Measurements from ENCODE around the gene SFRP5. TPM values are rescaled to one million over a fixed set of nuclear protein-coding genes. Genes with fewer than 3 reads are reported as not detected.

The SFRP5 gene
- total and polyA plus RNA-seq, 2 of the 13 experiments (the other 11 are each of a cell fraction or from before 2014, with no cell fraction given) = 0.32 to 1.7 TPM

DNA sequence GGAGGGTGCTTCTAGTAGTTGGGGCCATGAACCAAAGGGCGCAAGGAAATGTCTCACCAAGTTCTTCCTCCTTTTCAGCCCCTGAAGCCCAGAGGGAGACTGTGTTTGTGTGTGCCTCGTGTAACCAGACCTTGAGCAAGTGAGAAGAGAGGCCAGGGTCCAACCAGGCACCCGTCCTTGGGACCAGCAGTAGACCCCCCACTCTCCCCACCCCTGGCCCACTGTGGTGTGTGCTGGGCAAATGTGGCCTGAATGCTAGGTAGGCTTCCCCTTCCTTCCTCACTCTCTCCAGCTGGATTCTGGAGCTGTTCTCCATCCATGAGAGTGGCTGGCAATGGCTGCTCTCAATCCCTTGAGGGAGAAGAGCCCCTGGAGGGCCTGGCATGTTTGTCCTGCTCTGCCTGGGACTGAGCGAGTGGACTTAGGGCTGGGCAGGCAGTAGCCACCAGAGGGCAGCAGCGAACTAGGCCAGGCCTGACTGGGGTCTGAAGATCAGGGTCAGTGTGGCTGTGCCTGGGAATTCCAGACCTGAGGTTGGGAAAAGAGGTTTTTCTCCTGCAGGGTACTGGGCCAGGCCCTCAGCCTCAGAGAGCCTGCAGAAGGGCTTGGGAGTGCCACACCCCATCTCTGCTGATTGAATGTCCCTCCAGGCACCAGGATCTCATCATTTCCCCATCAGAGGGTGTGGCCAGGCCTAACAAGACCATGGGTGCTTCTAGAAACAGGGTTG is 12.5 kb downstream of the SFRP5 start (continued):
- TF ChIP-seq ZNF350 (CRISPR knock-in tag; IDR thresholded peaks at IDR 0.05; ENCODE audit: borderline replicate concordance, low read depth) = peak; percentile 50; the same call in 1 of the 2 replicates
- no peak for TF ChIP-seq ZNF75D (CRISPR knock-in tag; IDR thresholded peaks at IDR 0.05; ENCODE audit: borderline replicate concordance)
- TF ChIP-seq MED8 (CRISPR knock-in tag; IDR thresholded peaks at IDR 0.05; ENCODE audit: insufficient replicate concordance) = no peak
- TF ChIP-seq HOXA9 (CRISPR knock-in tag; IDR thresholded peaks at IDR 0.05; ENCODE audit: borderline replicate concordance) = no peak
- no peak for TF ChIP-seq ZNF879 (CRISPR knock-in tag; IDR thresholded peaks at IDR 0.05)
- TF ChIP-seq KAT8 (CRISPR knock-in tag; IDR thresholded peaks at IDR 0.05) = no peak
- TF ChIP-seq, protein P1, sequence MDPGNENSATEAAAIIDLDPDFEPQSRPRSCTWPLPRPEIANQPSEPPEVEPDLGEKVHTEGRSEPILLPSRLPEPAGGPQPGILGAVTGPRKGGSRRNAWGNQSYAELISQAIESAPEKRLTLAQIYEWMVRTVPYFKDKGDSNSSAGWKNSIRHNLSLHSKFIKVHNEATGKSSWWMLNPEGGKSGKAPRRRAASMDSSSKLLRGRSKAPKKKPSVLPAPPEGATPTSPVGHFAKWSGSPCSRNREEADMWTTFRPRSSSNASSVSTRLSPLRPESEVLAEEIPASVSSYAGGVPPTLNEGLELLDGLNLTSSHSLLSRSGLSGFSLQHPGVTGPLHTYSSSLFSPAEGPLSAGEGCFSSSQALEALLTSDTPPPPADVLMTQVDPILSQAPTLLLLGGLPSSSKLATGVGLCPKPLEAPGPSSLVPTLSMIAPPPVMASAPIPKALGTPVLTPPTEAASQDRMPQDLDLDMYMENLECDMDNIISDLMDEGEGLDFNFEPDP (CRISPR knock-in tag; conservative IDR thresholded peaks at IDR 0.05) = no peak
- no peak for TF ChIP-seq ZNF550 (CRISPR knock-in tag; IDR thresholded peaks at IDR 0.05; ENCODE audit: borderline replicate concordance)
- 0 out of 2 replicates have a peak, but pooled peaks have one; percentile 41 for TF ChIP-seq ZNF205 (CRISPR knock-in tag; IDR thresholded peaks at IDR 0.05)
- TF ChIP-seq ZNF558 (CRISPR knock-in tag; IDR thresholded peaks at IDR 0.05; ENCODE audit: borderline replicate concordance) = no peak
- no peak for TF ChIP-seq GABPA (IDR thresholded peaks at IDR 0.05; ENCODE audit: low read depth, low read length)
- no peak for TF ChIP-seq GABPA (CRISPR knock-in tag; IDR thresholded peaks at IDR 0.05; ENCODE audit: low read depth)
- TF ChIP-seq, protein P2, sequence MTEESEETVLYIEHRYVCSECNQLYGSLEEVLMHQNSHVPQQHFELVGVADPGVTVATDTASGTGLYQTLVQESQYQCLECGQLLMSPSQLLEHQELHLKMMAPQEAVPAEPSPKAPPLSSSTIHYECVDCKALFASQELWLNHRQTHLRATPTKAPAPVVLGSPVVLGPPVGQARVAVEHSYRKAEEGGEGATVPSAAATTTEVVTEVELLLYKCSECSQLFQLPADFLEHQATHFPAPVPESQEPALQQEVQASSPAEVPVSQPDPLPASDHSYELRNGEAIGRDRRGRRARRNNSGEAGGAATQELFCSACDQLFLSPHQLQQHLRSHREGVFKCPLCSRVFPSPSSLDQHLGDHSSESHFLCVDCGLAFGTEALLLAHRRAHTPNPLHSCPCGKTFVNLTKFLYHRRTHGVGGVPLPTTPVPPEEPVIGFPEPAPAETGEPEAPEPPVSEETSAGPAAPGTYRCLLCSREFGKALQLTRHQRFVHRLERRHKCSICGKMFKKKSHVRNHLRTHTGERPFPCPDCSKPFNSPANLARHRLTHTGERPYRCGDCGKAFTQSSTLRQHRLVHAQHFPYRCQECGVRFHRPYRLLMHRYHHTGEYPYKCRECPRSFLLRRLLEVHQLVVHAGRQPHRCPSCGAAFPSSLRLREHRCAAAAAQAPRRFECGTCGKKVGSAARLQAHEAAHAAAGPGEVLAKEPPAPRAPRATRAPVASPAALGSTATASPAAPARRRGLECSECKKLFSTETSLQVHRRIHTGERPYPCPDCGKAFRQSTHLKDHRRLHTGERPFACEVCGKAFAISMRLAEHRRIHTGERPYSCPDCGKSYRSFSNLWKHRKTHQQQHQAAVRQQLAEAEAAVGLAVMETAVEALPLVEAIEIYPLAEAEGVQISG (CRISPR knock-in tag; IDR thresholded peaks at IDR 0.05) = peak; percentile 35; the same call in 1 of the 2 replicates
- no peak for TF ChIP-seq ZNF382 (CRISPR knock-in tag; IDR thresholded peaks at IDR 0.05; ENCODE audit: borderline replicate concordance)
- TF ChIP-seq TRIM24 (CRISPR knock-in tag; IDR thresholded peaks at IDR 0.05) = no peak
- peak; percentile 76 for TF ChIP-seq GATAD2A (CRISPR knock-in tag; IDR thresholded peaks at IDR 0.05)
- TF ChIP-seq, protein P3, sequence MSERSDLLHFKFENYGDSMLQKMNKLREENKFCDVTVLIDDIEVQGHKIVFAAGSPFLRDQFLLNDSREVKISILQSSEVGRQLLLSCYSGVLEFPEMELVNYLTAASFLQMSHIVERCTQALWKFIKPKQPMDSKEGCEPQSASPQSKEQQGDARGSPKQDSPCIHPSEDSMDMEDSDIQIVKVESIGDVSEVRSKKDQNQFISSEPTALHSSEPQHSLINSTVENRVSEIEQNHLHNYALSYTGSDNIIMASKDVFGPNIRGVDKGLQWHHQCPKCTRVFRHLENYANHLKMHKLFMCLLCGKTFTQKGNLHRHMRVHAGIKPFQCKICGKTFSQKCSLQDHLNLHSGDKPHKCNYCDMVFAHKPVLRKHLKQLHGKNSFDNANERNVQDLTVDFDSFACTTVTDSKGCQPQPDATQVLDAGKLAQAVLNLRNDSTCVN (CRISPR knock-in tag; IDR thresholded peaks at IDR 0.05; ENCODE audit: borderline replicate concordance) = no peak
- TF ChIP-seq, protein P4, sequence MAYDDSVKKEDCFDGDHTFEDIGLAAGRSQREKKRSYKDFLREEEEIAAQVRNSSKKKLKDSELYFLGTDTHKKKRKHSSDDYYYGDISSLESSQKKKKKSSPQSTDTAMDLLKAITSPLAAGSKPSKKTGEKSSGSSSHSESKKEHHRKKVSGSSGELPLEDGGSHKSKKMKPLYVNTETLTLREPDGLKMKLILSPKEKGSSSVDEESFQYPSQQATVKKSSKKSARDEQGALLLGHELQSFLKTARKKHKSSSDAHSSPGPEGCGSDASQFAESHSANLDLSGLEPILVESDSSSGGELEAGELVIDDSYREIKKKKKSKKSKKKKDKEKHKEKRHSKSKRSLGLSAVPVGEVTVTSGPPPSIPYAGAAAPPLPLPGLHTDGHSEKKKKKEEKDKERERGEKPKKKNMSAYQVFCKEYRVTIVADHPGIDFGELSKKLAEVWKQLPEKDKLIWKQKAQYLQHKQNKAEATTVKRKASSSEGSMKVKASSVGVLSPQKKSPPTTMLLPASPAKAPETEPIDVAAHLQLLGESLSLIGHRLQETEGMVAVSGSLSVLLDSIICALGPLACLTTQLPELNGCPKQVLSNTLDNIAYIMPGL (CRISPR knock-in tag; IDR thresholded peaks at IDR 0.05; ENCODE audit: borderline replicate concordance in 1 of 2, low read depth in 1 of 2) = peak; percentile 51 to 66; a peak in 2 of 4 replicates
- no peak for TF ChIP-seq RARG (CRISPR knock-in tag; IDR thresholded peaks at IDR 0.05; ENCODE audit: low read depth)
- peak; percentile 43; the same call in 1 of the 2 replicates for TF ChIP-seq KMT2B (CRISPR knock-in tag; IDR thresholded peaks at IDR 0.05)
- TF ChIP-seq MEF2D (CRISPR knock-in tag; IDR thresholded peaks at IDR 0.05) = no peak
- TF ChIP-seq KLF11 (CRISPR knock-in tag; IDR thresholded peaks at IDR 0.05) = no peak
- no peak for TF ChIP-seq SP1 (IDR thresholded peaks at IDR 0.05)
- peak; percentile 23; the same call in 1 of the 2 replicates for TF ChIP-seq SP1 (CRISPR knock-in tag; IDR thresholded peaks at IDR 0.05)
